T-cell (primary cell): ENCODE results near the gene MAP2K5. TPM values are rescaled to one million over a fixed set of nuclear protein-coding genes. Genes with fewer than 3 reads are reported as not detected.

Source experiments
- total RNA-seq, 35 experiments: library from RNA in 6 of 35; stranded (reverse) in 6 of 35; fragments of 120-200 nt in 1 of 35; gene quantifications; one replicate each; pipeline versions ENCODE4 v1.2.1 to v1.2.4 and lab custom pipeline; 2013 to 2026

MAP2K5 gene
- total RNA-seq, 5 donors from 2014 or later (not counting 1 experiment from before 2014, with no cell fraction given), result 24.5 to 35.5 (median 28.5) TPM

Other genes with a start within 250 kb of the MAP2K5 start
- gene C15orf61, start 21.6 kb upstream of the MAP2K5 start, total RNA-seq, result 1 to 10 TPM; 8.2 to 9.3 (median 8.9) TPM